Renal pelvis (tissue), 12 donors: ENCODE measurements around the gene PDGFA. TPM values are rescaled to one million over a fixed set of nuclear protein-coding genes. Genes with fewer than 3 reads are reported as not detected.

Experiments used
- DNase-seq: peaks from one replicate; pipeline ENCODE4 v3.0.0-alpha.2; 2013
- long read RNA-seq, 16 experiments: transcript quantifications; one replicate each; lab custom pipeline, GENCODE V29; 2026
- polyA plus RNA-seq, 3 donors: library from polyadenylated mRNA; unstranded; fragments of 120-200 nt; gene quantifications; one replicate each; pipeline ENCODE4 v1.2.1, GENCODE V29; 2013; ENCODE audit not compliant: insufficient read length in 3 of 3

Gene PDGFA
- polyA plus RNA-seq: 10 to 100 TPM; 46.8 to 54.5 (median 47.9) TPM
- long read RNA-seq, donor 1, transcript PDGFA-203 (6 exons, 2,305 nt): major isoform, 12 of 13 reads
- long read RNA-seq, donor 1, partial matches to known transcripts: 0 of 13 reads
- long read RNA-seq, donor 1, other reads (novel, unspliced or antisense): 0 of 13 reads
- long read RNA-seq, donor 2, transcript PDGFA-203 (6 exons, 2,305 nt): major isoform, 9 of 10 reads
- long read RNA-seq, donor 2, partial matches to known transcripts: 0 of 10 reads
- long read RNA-seq, donor 2, other reads (novel, unspliced or antisense): 0 of 10 reads
- long read RNA-seq, donor 3, transcript PDGFA-201 (7 exons, 1,308 nt): minor isoform, 6 of 20 reads
- long read RNA-seq, donor 3, transcript PDGFA-203 (6 exons, 2,305 nt): major isoform, 14 of 20 reads
- long read RNA-seq, donor 3, partial matches to known transcripts: 0 of 20 reads
- long read RNA-seq, donor 3, other reads (novel, unspliced or antisense): 0 of 20 reads
- long read RNA-seq, donor 4, transcript PDGFA-203 (6 exons, 2,305 nt): major isoform, 7 of 7 reads
- long read RNA-seq, donor 4, partial matches to known transcripts: 0 of 7 reads
- long read RNA-seq, donor 4, other reads (novel, unspliced or antisense): 0 of 7 reads
- long read RNA-seq, donor 5, transcript PDGFA-203 (6 exons, 2,305 nt): major isoform, 6 of 7 reads
- long read RNA-seq, donor 5, partial matches to known transcripts: 0 of 7 reads
- long read RNA-seq, donor 5, other reads (novel, unspliced or antisense): 0 of 7 reads
- long read RNA-seq, donor 6, transcript PDGFA-203 (6 exons, 2,305 nt): major isoform, 7 of 18 reads
- long read RNA-seq, donor 6, partial matches to known transcripts: 0 of 18 reads
- long read RNA-seq, donor 6, other reads (novel, unspliced or antisense): 9 of 18 reads
- long read RNA-seq, donor 7, transcript PDGFA-203 (6 exons, 2,305 nt): major isoform, 16 of 30 reads
- long read RNA-seq, donor 7, partial matches to known transcripts: 12 of 30 reads
- long read RNA-seq, donor 7, other reads (novel, unspliced or antisense): 0 of 30 reads
- long read RNA-seq, donor 8, partial matches to known transcripts: 0 of 4 reads
- long read RNA-seq, donor 8, other reads (novel, unspliced or antisense): 0 of 4 reads
- long read RNA-seq, donor 9, transcript PDGFA-203 (6 exons, 2,305 nt): major isoform, 17 of 25 reads
- long read RNA-seq, donor 9, transcript PDGFA-201 (7 exons, 1,308 nt): minor isoform, 8 of 25 reads
- long read RNA-seq, donor 9, partial matches to known transcripts: 0 of 25 reads
- long read RNA-seq, donor 9, other reads (novel, unspliced or antisense): 0 of 25 reads
- long read RNA-seq, donor 10, transcript PDGFA-203 (6 exons, 2,305 nt): major isoform, 7 of 16 reads
- long read RNA-seq, donor 10, partial matches to known transcripts: 0 of 16 reads
- long read RNA-seq, donor 10, other reads (novel, unspliced or antisense): 6 of 16 reads
- long read RNA-seq, donor 11, partial matches to known transcripts: 0 of 6 reads
- long read RNA-seq, donor 11, other reads (novel, unspliced or antisense): 0 of 6 reads
- long read RNA-seq, donor 12, transcript PDGFA-203 (6 exons, 2,305 nt): major isoform, 15 of 18 reads
- long read RNA-seq, donor 12, partial matches to known transcripts: 0 of 18 reads
- long read RNA-seq, donor 12, other reads (novel, unspliced or antisense): 0 of 18 reads
- long read RNA-seq, donor 13, transcript PDGFA-203 (6 exons, 2,305 nt): major isoform, 6 of 75 reads
- long read RNA-seq, donor 13, partial matches to known transcripts: 67 of 75 reads
- long read RNA-seq, donor 13, other reads (novel, unspliced or antisense): 0 of 75 reads
- long read RNA-seq, donor 14, transcript PDGFA-203 (6 exons, 2,305 nt): major isoform, 20 of 64 reads
- long read RNA-seq, donor 14, partial matches to known transcripts: 34 of 64 reads
- long read RNA-seq, donor 14, other reads (novel, unspliced or antisense): 7 of 64 reads
- long read RNA-seq, donor 15, transcript PDGFA-201 (7 exons, 1,308 nt): major isoform, 6 of 11 reads
- long read RNA-seq, donor 15, transcript PDGFA-203 (6 exons, 2,305 nt): minor isoform, 5 of 11 reads
- long read RNA-seq, donor 15, partial matches to known transcripts: 0 of 11 reads
- long read RNA-seq, donor 15, other reads (novel, unspliced or antisense): 0 of 11 reads
- long read RNA-seq, donor 16, transcript PDGFA-203 (6 exons, 2,305 nt): major isoform, 17 of 27 reads
- long read RNA-seq, donor 16, partial matches to known transcripts: 6 of 27 reads
- long read RNA-seq, donor 16, other reads (novel, unspliced or antisense): 0 of 27 reads

- DNase-seq: no peak
Observed at GRCh38 chr7:519484-520390, at the start of gene PDGFA. Gene PDGFA, minus strand, starts transcription at chr7:519846. Its CDS starts 845 bp downstream, at chr7:519001.

DNA sequence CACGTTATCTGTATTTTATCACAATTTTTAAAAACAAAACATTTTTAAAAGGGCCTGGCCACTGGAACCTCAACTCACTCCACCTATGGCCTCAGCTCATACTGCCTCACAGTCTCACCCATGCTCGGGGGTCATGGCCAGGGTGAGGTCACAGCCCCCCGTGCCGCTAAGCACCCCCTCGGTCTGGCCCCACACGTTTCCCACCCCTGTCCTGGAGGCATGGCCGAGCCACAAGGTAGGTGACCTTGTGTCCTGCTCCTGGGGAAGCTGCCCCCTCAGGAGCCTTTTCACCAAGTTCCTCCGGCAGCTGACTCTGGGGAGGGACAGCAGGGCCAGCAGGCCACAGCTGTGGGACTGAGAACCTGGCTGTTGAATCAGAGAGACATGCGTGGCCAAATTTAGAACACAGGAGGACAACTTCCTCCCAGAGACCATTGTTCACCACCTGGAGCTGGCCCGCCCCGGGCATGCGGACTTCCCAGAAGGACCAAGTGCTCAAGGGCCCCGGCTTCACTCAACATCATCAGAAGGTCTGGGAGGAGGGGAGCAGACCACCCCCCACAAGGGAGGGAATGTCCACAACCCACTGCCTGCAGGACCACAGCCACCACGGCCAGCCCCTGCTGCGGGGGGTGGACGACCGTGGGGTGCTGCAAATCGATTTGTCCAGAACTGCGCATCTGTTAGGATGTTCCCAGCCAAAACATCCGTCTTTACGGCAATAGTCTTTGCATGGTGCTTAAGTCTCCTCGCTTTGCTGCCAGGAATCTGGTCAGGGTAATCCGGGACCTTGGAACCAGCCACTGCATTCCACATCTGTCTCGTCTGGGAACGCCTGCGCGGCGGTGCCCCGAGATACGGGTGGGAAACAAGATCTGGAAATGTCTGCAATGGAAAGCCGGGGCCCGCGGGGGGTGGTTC is 48.6 kb upstream of the PDGFA start:
- no peak for DNase-seq

DNA sequence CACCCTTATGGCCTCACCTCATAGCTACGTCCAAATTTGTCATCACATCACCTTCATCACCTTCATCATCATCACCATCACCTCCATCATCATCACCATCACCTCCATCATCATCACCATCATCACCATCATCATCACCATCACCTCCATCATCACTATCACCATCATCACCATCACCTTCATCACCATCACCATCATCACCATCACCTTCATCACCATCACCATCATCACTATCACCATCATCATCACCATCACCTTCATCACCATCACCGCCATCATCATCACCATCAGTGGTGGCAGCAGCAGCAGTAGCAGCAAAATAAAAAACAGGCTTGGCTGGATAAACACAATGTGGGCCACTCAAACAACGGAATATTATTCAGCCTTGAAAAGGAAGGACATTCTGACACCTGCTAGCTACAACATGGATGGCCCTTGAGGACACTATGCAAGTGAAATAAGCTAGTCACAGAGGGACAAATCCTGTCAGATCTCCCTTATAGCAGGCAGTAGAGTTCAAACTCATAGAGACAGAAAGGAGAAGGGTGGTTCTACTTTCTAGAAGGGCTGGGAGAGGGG is 47.7 kb upstream of the PDGFA start:
- DNase-seq: no peak

DNA sequence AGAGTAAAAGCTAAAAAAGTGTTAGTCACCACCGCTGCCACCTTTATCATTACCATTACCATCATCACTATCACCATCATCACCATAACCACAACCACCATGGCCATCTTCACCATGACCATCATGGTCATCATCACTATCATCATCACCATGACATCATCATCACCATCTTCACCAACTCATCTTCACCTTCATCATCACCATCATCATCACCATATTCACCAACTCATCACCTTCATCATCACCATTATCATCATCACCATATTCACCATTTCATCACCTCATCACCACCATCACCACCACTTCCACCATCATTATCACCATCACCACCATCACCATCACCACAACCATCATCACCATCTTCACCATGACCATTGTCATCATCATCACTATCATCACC is 46.5 kb upstream of the PDGFA start:
- DNase-seq: no peak

- no peak for DNase-seq
Observed at GRCh38 chr7:564176-564865, 44.7 kb upstream of the PDGFA start.

- no peak for DNase-seq
Observed at GRCh38 chr7:563629-564170, 44.1 kb upstream of the PDGFA start.

GRCh38 chr7:562789-563628 is 43.4 kb upstream of the PDGFA start:
- no peak for DNase-seq

DNA sequence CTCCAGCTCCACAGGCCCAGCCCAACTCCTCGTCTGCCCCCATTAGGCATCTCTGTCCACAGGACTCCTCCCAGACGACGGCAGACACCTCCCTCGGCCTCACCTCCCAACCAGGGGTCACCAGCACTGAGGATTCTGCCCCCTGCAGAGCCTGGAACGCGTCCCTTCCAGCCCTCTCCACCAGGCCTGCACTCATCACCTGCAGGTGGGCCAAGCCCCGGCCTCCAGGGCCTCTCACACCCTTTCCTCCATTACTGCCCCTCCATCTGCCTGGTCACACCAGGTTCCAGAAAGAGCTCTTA is 42.7 kb upstream of the PDGFA start:
- DNase-seq: no peak

- peak; percentile 76 for DNase-seq
Observed at GRCh38 chr7:561631-562373, 42.2 kb upstream of the PDGFA start.

DNA sequence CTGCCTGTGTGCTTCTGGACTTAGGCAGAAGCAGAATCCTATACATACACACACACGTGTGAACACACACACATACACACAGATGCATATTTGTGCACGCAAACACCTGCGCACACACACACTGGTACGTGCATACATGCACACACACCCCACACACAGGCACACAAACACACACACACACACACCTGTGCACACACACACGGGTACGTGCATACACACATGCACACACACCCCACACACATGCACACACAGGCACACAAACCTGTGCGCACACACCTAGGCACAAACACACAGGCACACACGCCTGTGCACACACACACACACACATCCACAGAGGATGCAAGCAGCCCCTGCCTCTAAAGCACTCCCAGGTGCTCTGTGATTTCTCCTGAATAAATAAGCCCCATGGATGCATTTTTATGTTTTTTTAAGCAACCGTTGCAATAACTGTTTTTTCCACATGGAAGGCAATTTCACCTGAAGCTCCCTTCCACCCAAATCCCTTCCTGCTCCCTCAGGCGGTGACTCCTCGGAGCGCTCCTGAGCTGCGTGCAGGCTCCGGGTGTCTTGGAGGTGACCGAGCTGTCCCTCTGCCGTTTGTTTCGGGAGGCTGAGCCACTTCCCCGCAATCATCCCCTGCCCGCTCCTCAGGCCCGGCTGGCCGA is 41.5 kb upstream of the PDGFA start:
- DNase-seq: no peak

GRCh38 chr7:559396-559705 is 39.7 kb upstream of the PDGFA start:
- DNase-seq: no peak

DNA sequence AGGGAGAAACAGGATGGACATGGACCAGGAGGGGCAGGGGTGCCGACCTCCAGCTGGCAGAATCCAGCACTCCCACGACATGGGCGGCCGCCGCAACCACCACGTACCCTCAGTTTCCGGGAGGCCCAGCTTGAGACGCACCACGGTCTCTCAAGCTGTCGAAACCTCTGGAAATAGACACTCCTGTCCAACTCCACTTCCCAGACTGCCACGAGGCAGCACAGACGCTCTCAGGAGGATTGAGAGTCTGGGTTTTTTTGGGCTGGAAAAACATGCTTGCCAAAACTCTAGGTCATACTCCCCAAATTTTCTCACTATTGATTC is 37.9 kb upstream of the PDGFA start:
- no peak for DNase-seq

DNA sequence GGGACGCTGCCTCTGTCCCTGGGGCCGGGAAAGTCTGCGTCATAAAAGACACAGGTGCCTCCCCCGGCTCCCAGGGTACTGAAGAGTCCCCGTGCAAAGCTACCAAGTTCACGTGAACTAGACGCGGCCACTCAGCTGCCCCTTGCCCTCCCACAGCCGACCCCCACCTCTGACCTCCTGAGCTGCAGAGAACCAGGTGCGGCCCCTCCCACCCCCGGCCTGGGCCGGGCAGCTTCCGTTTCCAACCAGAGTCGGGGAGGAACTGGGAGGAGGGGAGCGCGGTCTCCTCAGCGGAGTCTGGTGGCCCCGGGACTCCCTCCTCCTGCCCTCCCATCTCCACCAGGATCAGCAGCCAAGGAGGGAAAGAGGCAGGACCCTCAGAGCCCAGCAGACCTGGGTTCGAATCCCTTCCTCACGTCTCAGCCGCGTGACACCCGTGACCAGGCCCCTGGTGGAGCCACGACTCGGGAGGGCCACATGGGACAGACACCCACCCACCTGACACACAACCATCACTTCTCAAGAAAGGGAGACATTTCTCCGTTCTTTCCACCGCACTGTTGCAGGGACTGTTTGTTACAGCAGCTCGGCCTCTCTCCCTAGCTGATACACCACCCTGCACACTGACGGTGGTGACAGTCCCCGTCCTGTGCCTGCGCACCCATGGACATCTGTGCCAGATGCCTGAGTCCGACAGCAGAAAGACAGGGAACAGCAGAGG is 37.4 kb upstream of the PDGFA start:
- DNase-seq: no peak
